PFSK-1 (cell line): ENCODE measurements around the gene TSPAN2.

Experiments used
- FOXP2 ChIP-seq: optimal IDR thresholded peaks from 2 replicates; pipeline ENCODE3; 2011; ENCODE audit warnings: borderline replicate concordance, control low read depth, inconsistent platforms; ENCODE audit not compliant: insufficient read depth; ENCODE audit errors: extremely low read length, extremely low read depth
- POLR2AphosphoS5 ChIP-seq: IDR thresholded peaks from 2 replicates; pipeline ENCODE4 v1.6.1; 2012; ENCODE audit warnings: low read depth, mild to moderate bottlenecking, control low read depth, low read length, moderate library complexity
- REST ChIP-seq, 2 experiments: IDR thresholded peaks; 2 replicates each; pipeline versions ENCODE4 v1.6.1 to v1.8.0; 2011 to 2012; ENCODE audit warnings: low read depth in 2 of 2, low read length in 2 of 2, control low read depth in 1 of 2, inconsistent platforms in 1 of 2, mild to moderate bottlenecking in 1 of 2, moderate library complexity in 1 of 2; ENCODE audit not compliant: insufficient read depth in 1 of 2
- SIN3A ChIP-seq: IDR thresholded peaks from 2 replicates; pipeline ENCODE4 v1.6.1; 2012; ENCODE audit warnings: mild to moderate bottlenecking, low read length, moderate library complexity, borderline replicate concordance; ENCODE audit not compliant: insufficient read depth
- TAF1 ChIP-seq: IDR thresholded peaks from 2 replicates; pipeline ENCODE4 v1.6.1; 2012; ENCODE audit warnings: low read length, control low read depth, borderline replicate concordance; ENCODE audit not compliant: insufficient read depth

Gene TSPAN2

GRCh38 chr1:115099693-115100050 lies 10.4 kb upstream of the TSPAN2 start:
- TF ChIP-seq REST (IDR thresholded peaks at IDR 0.05; ENCODE audit: insufficient read depth in 1 of 2, low read depth in 2 of 2, low read length in 2 of 2): no peak
- TF ChIP-seq TAF1: no peak
- TF ChIP-seq SIN3A: no peak
- no peak for TF ChIP-seq POLR2AphosphoS5
- TF ChIP-seq FOXP2: no peak

GRCh38 chr1:115098979-115099692 lies 9.8 kb upstream of the TSPAN2 start:
- TF ChIP-seq REST (IDR thresholded peaks at IDR 0.05; ENCODE audit: insufficient read depth in 1 of 2, low read depth in 2 of 2, low read length in 2 of 2): no peak

- TF ChIP-seq POLR2AphosphoS5 (no peak), FOXP2 (no peak), REST (IDR thresholded peaks at IDR 0.05; ENCODE audit: insufficient read depth in 1 of 2, low read depth in 2 of 2, low read length in 2 of 2) (no peak), TAF1 (no peak), SIN3A (no peak)
Observed at GRCh38 chr1:115092175-115092574, 2.9 kb upstream of the TSPAN2 start.

DNA sequence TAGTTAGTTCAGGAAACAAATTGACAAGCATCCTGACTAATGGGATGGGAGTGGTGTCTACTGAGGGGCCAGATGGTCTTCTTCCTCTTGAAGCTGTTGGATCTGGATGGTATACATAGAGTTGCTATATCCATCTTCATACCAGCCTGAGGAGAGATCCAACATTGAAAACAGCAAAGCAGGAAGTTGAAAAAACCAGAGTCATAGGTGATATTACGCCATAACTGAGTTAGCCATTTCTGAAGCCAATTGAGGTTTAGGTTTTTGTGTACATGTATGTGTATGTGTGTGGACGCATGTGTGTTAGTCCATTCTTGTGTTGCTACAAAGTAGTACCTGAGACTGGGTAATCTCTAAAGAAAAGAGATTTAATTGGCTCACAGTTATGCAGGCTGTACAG lies 2.3 kb upstream of the TSPAN2 start:
- TF ChIP-seq TAF1 (no peak), REST (IDR thresholded peaks at IDR 0.05; ENCODE audit: insufficient read depth in 1 of 2, low read depth in 2 of 2, low read length in 2 of 2) (no peak), FOXP2 (no peak), SIN3A (no peak), POLR2AphosphoS5 (no peak)

GRCh38 chr1:115090956-115091355 lies 1.7 kb upstream of the TSPAN2 start:
- TF ChIP-seq FOXP2 (no peak), SIN3A (no peak), POLR2AphosphoS5 (no peak), REST (IDR thresholded peaks at IDR 0.05; ENCODE audit: insufficient read depth in 1 of 2, low read depth in 2 of 2, low read length in 2 of 2) (no peak), TAF1 (no peak)
